Activated T-cell treated with anti-CD3 and anti-CD28 coated beads, Interleukin-2, amount 50 U/mL, for 48 hours (primary cell): ENCODE results near the gene EIF4E.
"Not testable (repeated sequence)": the region's sequence is repeated elsewhere in the genome, so short reads cannot be mapped to it uniquely, and the experiment has no call there.

Source experiments
- DNase-seq, 2 experiments: peaks; one replicate each; pipeline ENCODE4 v3.0.0-alpha.2; 2020

EIF4E gene

DNA sequence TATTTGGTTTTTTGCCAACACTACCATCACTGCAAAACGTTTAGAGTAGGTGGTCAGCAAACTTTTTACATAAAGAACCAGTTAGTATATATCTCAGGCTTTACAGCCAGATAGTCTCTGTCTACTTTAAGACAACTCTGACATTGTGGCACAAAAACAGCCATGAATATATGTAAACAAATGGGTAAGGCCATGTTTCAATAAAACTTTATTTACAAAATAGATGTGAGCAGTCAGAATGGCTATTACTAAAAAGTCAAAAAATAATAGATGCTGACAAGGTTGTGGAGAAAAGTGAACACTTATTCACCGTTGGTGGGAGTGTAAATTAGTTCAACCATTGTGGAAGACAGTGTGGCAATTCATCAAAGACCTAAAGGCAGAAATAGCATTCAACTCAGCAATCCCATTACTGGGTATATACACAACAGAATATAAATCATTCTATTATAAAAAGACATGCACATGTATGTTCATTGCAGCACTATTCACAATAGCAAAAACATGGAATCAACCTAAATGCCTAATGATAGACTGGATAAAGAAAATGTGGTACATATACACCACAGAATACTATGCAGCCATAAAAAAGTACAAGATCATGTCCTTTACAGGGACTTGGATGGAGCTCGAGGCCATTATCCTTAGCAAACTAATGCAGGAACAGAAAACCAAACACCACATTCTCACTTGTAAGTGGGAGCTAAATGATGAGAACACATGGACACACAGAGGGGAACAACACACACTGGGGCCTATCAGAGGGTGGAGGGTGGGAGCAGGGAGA, 56.6 kb downstream of the EIF4E start:
- DNase-seq = not testable (repeated sequence)

- no peak for DNase-seq
Measured at GRCh38 chr4:98867648-98868047, 61.3 kb downstream of the EIF4E start.

GRCh38 chr4:98865059-98865458, 63.9 kb downstream of the EIF4E start:
- no peak for DNase-seq

DNA sequence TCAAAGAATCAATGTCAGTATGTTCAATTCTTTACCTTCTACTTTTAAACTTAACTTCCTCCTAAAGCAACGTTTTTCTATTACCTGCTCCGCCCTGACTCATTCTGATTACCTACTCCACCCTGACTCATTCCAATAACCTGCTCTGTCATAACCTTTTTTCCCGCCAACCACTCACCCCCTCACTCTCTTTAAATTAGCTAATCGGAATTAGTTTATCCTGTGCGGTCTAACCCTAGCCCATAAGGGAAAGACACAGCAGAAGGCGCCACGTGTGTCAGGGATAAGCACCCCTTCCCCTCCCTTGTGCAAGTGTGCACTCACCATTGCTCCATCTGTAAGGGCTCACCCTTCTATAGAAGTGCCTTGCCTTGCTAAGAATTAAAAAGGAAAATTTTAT, 64.4 kb downstream of the EIF4E start:
- DNase-seq = peak; percentile 29 to 48

DNA sequence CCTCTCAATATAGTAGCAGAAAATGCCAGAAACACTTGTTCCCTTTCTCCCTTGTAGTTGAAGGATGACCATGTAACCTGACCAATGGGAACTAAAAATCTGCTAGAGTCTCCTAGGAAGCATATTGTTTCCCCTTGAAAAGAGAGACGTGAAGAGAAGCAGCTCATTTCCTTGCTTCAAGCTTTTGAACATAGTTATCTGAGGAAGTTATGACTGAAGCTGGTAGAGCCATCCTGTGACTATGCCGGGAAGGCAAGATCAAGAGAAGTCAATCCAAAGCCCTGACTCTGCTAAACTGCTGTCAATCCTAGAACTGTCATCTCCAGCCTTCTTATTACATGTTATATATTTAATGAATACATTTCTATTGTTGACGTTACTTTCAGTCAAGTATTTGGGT, 66.6 kb downstream of the EIF4E start:
- DNase-seq = no peak

GRCh38 chr4:98861100-98861884, 67.6 kb downstream of the EIF4E start:
- no peak for DNase-seq

- DNase-seq = no peak
Measured at GRCh38 chr4:98851806-98852205, 77.1 kb downstream of the EIF4E start.

- DNase-seq = no peak
Measured at GRCh38 chr4:98850937-98851336, 78.0 kb downstream of the EIF4E start.

GRCh38 chr4:98848448-98848847, 80.5 kb downstream of the EIF4E start:
- DNase-seq = no peak

DNA sequence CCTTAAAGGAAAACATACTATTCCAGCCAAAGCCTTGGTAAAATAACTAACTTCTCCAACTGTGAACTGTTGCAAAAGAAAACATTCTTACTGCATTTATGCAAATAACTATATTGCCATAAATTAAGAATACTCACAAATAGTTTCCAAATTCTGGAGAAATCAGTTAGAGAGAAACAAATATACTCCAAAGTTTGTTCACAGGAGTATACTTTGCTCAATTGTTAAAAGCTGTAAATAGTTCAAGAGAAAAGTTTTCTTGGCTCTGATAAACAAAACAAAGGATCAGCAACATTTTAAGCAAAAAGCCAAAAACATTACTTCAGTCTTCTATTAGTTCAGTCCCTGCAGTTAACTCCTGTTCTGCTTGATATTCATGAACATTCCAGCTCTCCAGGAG, 83.0 kb downstream of the EIF4E start:
- DNase-seq = no peak

DNA sequence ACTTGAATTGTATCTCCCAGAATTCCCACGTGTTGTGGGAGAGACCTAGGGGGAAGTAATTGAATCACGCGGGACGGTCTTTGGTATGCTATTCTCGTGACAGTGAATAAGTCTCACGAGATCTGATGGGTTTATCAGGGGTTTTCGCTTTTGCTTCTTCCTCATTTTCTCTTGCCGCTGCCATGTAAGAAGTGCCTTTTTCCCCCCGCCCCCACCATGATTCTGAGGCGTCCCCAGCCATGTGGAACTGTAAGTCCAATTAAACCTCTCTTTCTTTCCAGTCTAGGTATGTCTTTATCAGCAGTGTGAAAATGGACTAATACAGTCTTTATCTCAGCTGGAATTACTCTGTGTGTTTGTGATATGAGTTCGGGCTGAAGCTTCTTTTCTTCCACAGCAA, 86.0 kb downstream of the EIF4E start:
- DNase-seq = not testable (repeated sequence)

DNA sequence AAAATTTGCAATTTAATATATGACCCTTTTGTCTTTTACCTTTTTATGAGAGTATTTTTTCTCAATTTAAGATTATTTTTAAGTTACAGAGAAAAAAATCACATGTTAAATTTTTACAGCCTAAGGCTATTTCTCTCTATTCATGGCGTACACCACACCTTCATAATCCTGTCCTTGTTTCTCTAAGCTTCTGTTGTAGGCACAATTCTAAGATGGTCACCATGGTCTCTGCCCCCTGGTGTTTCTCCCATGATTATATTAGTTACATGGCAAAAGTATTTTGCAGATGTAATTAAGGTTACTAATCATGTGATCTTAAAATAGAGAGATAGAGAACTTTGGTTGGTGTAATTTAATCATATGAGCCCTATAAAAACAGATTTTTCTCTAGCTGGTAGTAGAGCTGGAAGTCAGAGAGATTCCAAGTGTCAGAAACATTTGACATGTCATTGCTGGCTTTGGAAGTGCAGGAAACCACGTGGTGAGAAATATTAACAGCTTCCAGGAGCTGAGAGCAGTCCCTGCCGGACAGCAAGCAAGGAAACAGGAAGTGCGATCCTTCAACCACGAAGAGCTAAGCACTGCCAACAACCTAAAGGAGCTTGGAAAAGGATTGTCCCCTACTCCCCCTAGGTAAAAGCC, 89.8 kb downstream of the EIF4E start:
- no peak for DNase-seq

DNA sequence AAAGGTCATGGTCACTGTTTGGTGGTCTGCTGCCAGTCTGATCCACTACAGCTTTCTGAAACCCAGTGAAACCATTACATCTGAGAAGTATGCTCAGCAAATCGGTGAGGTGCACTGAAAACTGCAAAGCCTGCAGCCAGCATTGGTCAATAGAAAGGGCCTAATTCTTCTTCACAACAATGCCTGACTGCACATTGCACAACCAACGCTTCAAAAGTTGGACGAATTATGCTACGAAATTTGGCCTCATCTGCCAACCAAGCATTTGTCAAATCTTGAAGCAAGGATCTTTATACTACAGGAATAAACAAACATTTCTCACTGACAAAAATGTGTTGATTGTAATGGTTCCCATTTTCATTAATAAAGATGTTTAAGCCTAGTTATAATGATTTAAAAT, 90.4 kb downstream of the EIF4E start:
- DNase-seq = no peak

DNA sequence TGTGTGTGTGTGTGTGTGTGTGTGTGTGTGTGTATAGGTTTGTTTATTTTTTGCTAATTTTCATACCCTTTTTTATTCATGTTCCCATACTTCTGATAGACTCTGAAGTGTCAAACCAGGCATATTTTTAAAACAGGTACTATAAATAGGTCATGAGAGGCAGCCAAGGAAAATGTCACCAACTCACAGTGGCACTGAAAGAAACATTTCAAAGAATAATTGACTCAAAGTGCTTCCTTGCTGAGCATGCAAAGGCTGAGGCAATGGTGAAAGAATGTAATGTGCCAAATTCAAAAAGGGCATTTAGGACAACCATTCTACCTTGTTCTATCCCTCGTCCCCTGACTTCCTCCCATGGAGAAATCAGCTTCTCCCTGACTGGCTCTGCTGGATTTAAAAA, 95.5 kb downstream of the EIF4E start:
- DNase-seq = no peak

GRCh38 chr4:98831036-98831435, 97.9 kb downstream of the EIF4E start:
- DNase-seq = not testable (repeated sequence)
